Measurements from ENCODE around the gene ADAMTS8. TPM values are rescaled to one million over a fixed set of nuclear protein-coding genes. Genes with fewer than 3 reads are reported as not detected.

ADAMTS8 gene
- total and polyA plus RNA-seq, 8 donors, result 0.58 to 24.1 (median 4.8) TPM

DNA sequence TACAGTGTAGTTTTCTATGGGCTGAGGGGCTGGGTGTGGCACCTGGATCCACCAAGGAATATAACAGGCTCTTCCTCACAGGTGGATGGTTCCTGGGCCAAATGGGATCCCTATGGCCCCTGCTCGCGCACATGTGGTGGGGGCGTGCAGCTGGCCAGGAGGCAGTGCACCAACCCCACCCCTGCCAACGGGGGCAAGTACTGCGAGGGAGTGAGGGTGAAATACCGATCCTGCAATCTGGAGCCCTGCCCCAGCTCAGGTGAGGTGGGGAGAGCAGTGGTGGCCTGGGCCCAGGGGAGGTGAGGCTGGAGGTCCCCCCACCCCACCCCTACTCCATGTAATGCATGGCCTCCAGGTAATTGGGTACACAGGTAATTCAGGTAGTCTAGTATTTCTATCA, 40.8 kb upstream of the ADAMTS8 start:
- Histone ChIP-seq H3K4me3 (no peak overlapping the region), H3K27me3 (no peaks in the 10 kb centered on the region), H3K27ac (no peak overlapping the region), H3K9me3 (no peaks in the 10 kb centered on the region), H3K4me1 (no peaks in the 10 kb centered on the region), H3K36me3 (peaks cover 4 to 79% (median 71%) of the 10 kb centered on the region in 4 donors)
- intact Hi-C loops (cut with DNase I; ENCODE audit: low total_unique reads), result no loop called here
- TF ChIP-seq POLR2A (IDR thresholded peaks at IDR 0.05) (no peak), EP300 (IDR thresholded peaks at IDR 0.05) (no peak)
- no peak for DNase-seq
- 91 to 98% (median 96%) methylated on average over 6 of the region's 6 CpGs for WGBS, 5 donors

DNA sequence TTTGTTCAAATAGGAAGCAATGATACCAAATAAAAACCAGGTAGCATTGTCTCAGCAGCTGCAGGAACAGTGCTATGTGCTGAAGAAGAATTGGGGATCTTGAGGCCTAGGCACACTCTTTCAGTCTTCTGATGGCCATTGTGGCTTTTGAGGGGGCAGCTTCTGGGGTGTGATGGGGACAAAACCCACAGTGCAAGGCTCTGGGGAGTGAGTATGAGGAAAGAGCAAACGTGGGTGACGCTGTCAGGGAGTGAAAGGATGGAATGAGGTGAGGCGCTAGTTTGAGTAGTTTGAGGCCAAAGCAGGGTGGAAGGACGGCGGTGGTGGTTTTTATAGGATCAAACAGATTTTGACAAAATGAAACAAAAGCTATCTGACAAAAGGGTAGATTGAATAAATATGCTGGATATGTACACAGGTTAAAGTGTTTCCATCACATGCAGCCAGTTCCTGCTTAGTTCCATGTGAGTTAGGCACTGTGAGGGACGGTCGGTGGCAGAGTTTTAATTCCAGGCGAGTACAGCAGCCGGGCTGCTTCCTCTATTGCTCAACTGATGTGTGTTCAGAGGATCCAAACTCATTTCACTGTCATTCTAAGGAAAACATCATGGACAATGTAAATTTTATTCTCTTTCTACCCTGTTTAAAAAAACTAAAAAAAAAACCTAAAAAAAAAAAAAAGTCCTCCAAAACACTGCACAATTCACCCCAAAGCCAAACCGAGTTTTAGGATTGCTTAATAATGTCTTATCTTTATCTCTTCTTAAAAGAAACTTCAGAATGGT, 38.9 kb upstream of the ADAMTS8 start:
- intact Hi-C loops (cut with DNase I; ENCODE audit: low total_unique reads), result no loop called here
- Histone ChIP-seq H3K4me1 (no peaks in the 10 kb centered on the region), H3K27ac (no peak overlapping the region), H3K27me3 (no peaks in the 10 kb centered on the region), H3K9me3 (no peaks in the 10 kb centered on the region), H3K36me3 (peaks cover 11 to 79% (median 71%) of the 10 kb centered on the region in 4 donors), H3K4me3 (no peak overlapping the region)
- TF ChIP-seq EP300 (IDR thresholded peaks at IDR 0.05), result no peak
- TF ChIP-seq POLR2A (IDR thresholded peaks at IDR 0.05), result no peak
- TF ChIP-seq, protein P1, sequence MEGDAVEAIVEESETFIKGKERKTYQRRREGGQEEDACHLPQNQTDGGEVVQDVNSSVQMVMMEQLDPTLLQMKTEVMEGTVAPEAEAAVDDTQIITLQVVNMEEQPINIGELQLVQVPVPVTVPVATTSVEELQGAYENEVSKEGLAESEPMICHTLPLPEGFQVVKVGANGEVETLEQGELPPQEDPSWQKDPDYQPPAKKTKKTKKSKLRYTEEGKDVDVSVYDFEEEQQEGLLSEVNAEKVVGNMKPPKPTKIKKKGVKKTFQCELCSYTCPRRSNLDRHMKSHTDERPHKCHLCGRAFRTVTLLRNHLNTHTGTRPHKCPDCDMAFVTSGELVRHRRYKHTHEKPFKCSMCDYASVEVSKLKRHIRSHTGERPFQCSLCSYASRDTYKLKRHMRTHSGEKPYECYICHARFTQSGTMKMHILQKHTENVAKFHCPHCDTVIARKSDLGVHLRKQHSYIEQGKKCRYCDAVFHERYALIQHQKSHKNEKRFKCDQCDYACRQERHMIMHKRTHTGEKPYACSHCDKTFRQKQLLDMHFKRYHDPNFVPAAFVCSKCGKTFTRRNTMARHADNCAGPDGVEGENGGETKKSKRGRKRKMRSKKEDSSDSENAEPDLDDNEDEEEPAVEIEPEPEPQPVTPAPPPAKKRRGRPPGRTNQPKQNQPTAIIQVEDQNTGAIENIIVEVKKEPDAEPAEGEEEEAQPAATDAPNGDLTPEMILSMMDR (IDR thresholded peaks at IDR 0.05), result no peak
- TF ChIP-seq POLR2AphosphoS5 (IDR thresholded peaks at IDR 0.05), result no peak
- DNase-seq, result no peak
- WGBS, 5 donors, result 49 to 70% (median 67%) methylated on average over 10 of the region's 10 CpGs

GRCh38 chr11:130465263-130465662, 36.9 kb upstream of the ADAMTS8 start:
- Histone ChIP-seq H3K36me3 (peaks cover 11 to 69% (median 62%) of the 10 kb centered on the region in 4 donors), H3K27me3 (no peaks in the 10 kb centered on the region), H3K27ac (no peak overlapping the region), H3K9me3 (no peaks in the 10 kb centered on the region), H3K4me1 (no peaks in the 10 kb centered on the region), H3K4me3 (no peak overlapping the region)
- intact Hi-C loops (cut with DNase I; ENCODE audit: low total_unique reads), result no loop called here
- TF ChIP-seq POLR2AphosphoS5 (IDR thresholded peaks at IDR 0.05) (no peak), POLR2A (IDR thresholded peaks at IDR 0.05) (no peak), EP300 (IDR thresholded peaks at IDR 0.05) (no peak)
- TF ChIP-seq, protein P1 (IDR thresholded peaks at IDR 0.05), result no peak
- 92 to 96% (median 94%) methylated on average over 5 of the region's 5 CpGs for WGBS, 5 donors
- DNase-seq, result no peak

GRCh38 chr11:130464291-130464812, 35.9 kb upstream of the ADAMTS8 start:
- Histone ChIP-seq H3K27me3 (no peaks in the 10 kb centered on the region), H3K4me3 (no peak overlapping the region), H3K27ac (no peak overlapping the region), H3K4me1 (no peaks in the 10 kb centered on the region), H3K9me3 (no peaks in the 10 kb centered on the region), H3K36me3 (peaks cover 11 to 64% (median 60%) of the 10 kb centered on the region in 4 donors)
- no peak for DNase-seq
- intact Hi-C loops (cut with DNase I; ENCODE audit: low total_unique reads), result no loop called here
- TF ChIP-seq EP300 (IDR thresholded peaks at IDR 0.05) (no peak), POLR2AphosphoS5 (IDR thresholded peaks at IDR 0.05) (no peak), POLR2A (IDR thresholded peaks at IDR 0.05) (no peak)
- TF ChIP-seq, protein P1 (IDR thresholded peaks at IDR 0.05), result no peak

- H3K4me3 ChIP-seq, result no peak overlapping the region
- TF ChIP-seq POLR2AphosphoS5 (IDR thresholded peaks at IDR 0.05) (no peak), EP300 (IDR thresholded peaks at IDR 0.05) (no peak), POLR2A (IDR thresholded peaks at IDR 0.05) (no peak)
- TF ChIP-seq, protein P1 (IDR thresholded peaks at IDR 0.05), result no peak
- no peaks in the 10 kb centered on the region for H3K9me3 ChIP-seq
- intact Hi-C loops (cut with DNase I; ENCODE audit: low total_unique reads), result no loop called here
- DNase-seq, result no peak
- WGBS, 5 donors, result 89 to 98% (median 93%) methylated on average over 8 of the region's 8 CpGs
- H3K27ac ChIP-seq, result no peak overlapping the region
- no peaks in the 10 kb centered on the region for H3K4me1 ChIP-seq
- H3K27me3 ChIP-seq, result no peaks in the 10 kb centered on the region
- H3K36me3 ChIP-seq, result peaks cover 11 to 60% (median 57%) of the 10 kb centered on the region in 4 donors
Observed at GRCh38 chr11:130462931-130463330, 34.5 kb upstream of the ADAMTS8 start.

Data from stomach (tissue), 9 donors.